LHCN-M2 (cell line): ENCODE results near the gene SLCO2B1. TPM values are rescaled to one million over a fixed set of nuclear protein-coding genes. Genes with fewer than 3 reads are reported as not detected.

ENCODE experiments used
- DNase-seq: peaks from one replicate; pipeline ENCODE4 v3.0.0-alpha.2; 2012; ENCODE audit warnings: low read depth
- total RNA-seq: library from RNA; depleted of rRNA; stranded (reverse); fragments of >200 nt; gene quantifications from 2 replicates; pipeline ENCODE4 v1.2.3, GENCODE V29; 2014; rRNA removed

The SLCO2B1 gene
- total RNA-seq, 1 experiment from 2014 or later: not detected

DNA sequence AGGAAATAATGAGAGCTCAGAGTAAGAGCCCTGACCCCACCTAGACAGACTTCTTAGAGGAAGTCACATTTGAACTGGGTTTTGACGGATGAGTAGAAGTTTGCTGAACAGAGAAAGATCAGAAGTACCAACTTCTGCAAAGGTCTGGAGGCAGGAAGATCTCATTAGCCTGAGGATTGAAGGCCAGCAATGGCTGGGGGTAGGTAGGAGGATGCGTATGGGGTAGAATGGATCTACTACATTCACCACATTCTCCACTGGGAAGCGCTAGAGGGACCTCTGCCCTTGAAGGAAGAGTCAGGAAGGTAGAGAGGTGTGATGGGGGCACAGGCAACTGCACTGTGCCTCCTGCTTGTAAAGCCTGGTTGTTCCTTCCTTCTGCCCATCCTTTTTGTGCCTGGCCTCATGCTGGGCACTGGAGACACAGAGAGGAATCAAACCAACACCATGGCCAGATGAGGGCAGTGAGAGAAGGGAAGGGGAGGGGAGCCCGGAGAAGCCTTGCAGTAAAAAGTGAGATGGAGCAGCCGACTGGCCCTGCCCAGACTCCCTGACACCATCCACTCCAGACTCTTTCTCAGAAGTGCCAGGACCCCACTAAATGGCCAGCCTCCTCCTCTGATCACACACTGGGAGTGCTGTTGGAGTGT is 94.6 kb downstream of the SLCO2B1 start:
- no peak for DNase-seq

DNA sequence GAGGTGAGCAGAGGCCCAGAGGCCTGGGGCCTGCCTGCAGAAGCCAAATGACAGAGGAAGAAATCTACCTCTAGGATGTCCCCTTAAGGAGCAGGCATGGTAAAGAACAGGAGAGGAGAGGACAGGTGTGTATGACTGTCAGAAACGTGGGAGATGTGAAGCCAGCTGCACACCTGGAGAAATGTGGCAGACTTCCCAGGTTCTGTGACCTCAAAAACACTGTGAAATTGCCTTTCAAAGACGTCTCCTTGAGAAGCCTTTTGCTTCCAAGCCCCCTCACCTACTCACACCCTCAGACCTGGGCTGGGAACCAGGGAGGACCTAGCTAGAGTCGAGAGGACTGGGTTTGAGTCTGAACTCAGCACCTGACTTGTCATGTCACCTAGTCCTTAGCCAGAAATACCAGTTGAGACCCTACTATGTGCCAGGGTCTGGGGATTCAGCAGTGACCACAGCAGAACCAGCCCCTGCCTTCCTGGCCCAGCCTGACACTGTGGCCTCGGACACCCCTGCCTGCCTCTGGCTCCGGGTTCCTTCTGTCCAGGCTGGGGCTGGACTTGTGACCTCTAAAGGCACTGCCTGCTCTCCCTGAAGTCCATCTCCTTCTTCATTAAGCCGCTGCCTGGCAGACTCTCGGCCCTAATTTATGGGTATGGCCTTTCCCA is 95.2 kb downstream of the SLCO2B1 start:
- no peak for DNase-seq

DNA sequence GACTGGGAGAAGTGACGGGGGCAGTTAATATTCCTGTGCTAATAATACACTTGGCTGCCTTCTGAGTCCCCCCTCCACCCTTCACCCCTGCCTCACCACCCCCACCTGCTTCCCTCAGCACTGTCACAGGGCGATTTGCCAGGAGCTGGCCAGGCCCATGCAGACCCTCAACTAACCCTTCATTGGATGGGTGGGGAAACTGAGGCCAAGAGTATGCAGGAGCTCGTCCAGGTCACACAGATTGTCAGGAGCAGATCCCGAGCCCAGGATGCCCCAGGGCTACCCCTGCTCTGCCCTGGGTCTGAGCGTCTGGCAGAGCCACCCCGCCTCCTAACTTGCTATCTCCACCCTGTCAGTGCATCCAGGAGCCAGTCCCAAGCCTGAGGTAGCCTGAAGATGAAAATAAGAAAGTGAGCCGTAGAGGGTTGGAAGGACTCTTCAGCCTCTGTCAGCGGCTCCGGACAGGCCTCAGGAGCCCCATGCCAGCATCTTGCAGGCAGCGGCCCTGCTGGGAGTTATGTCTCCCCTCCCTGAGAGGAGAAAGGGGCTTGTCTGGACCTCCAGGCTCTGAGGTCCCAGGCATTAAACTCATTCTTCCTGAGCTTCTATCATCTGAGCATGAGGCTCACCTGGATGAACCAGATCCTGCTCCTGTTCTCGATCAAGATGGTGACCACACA is 95.9 kb downstream of the SLCO2B1 start:
- DNase-seq: no peak

DNA sequence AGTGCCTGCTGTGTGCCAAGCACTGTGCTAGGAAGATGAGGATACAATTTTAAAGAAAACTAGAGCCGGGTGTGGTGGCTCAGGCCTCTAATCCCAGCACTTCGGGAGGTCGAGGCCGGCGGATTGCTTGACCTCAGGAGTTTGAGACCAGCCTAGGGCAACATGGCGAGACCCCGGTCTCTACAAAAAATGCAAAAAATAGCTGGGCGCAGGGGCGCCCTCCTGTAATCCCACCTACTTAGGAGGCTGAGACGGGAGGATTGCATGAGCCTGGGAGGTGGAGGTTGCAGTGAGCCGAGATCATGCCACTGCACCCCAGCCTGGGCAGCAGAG is 98.0 kb downstream of the SLCO2B1 start:
- DNase-seq: no peak

DNA sequence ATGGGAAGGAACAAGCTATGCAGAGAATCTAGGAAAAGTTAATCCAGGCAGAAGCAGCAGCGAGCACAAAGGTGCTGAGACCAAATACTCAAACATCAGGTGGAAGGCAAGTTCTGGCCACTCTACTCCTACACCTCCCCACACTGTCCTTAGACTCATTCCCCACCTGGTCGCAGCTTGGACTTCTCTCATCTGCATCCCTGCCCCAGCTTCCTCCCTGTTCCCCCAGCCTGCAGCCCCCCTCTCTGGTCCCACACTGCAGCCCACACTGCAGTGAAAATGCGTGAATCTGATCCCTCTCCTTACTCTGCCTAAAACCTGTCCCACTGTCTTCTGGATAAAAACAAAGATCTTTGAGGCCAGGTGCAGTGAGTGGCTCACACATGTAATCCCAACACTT is 98.8 kb downstream of the SLCO2B1 start:
- no peak for DNase-seq

DNA sequence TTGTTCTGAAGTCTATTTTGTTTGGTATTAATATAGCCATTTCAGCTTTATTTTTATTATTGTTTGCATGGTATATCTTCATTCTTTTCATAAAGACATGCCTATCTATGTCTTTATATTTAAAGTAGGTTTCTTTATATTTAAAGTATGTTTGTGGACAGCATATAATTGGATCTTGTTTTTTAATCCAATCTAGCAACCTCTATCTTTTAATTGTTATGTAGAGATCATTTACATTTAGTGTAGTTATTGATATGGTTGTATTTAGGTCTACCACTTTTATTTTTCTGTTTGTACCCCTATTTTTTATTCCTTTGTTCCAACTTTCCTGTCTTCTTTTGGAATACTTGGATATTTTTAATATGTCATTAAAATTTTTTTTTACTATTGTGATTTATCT is 103.4 kb downstream of the SLCO2B1 start:
- no peak for DNase-seq

Other genes starting within 250 kb of the SLCO2B1 start
- 17.8 and 20.2 TPM in 2 replicates for gene XRRA1, start 202.0 kb upstream of the SLCO2B1 start, total RNA-seq
- gene SPCS2, start 201.8 kb upstream of the SLCO2B1 start, total RNA-seq: 23.9 and 60.1 TPM in 2 replicates
- 7.7 and 8.8 TPM in 2 replicates for gene NEU3, start 162.2 kb upstream of the SLCO2B1 start, total RNA-seq
- not detected in 2 replicates for gene OR2AT4, start 54.2 kb upstream of the SLCO2B1 start, total RNA-seq
- gene TPBGL, start 89.7 kb downstream of the SLCO2B1 start, total RNA-seq: not detected in 2 replicates
- 16.7 and 22.4 TPM in 2 replicates for gene ARRB1, start 200.6 kb downstream of the SLCO2B1 start, total RNA-seq
- 996 and 1,030 TPM in 2 replicates for gene RPS3, start 248.4 kb downstream of the SLCO2B1 start, total RNA-seq